Heart left ventricle (tissue), 16 donors: ENCODE results near the gene ESPN. TPM values are rescaled to one million over a fixed set of nuclear protein-coding genes. Genes with fewer than 3 reads are reported as not detected.

ENCODE experiments used
- ATAC-seq, 4 donors: fragments of 200-7000 bp; cut with Tn5 transposase; one replicate each; pipeline ENCODE4 v1.9.1; 2020 to 2022; ENCODE audit warnings: moderate library complexity in 4 of 4, mild to moderate bottlenecking in 3 of 4, moderate number of reproducible peaks in 1 of 4
- DNase-seq, 5 donors: peaks; one replicate each; pipeline ENCODE4 v3.0.0-alpha.2; 2020
- H3K27ac ChIP-seq, 12 donors: fragments of 200-600 bp; sonication (generic) in 4 of 12; one replicate each; pipeline versions ENCODE4 v1.5.0 to v1.8.0; 2016 to 2022; ENCODE audit warnings: mild to moderate bottlenecking in 2 of 12
- H3K27me3 ChIP-seq, 9 donors: fragments of 200-600 bp; sonication (generic) in 2 of 9; one replicate each; pipeline versions ENCODE4 v1.5.1 to v1.8.0; 2016 to 2022; ENCODE audit warnings: mild to moderate bottlenecking in 3 of 9
- H3K36me3 ChIP-seq, 9 donors: fragments of 200-600 bp; sonication (generic) in 2 of 9; one replicate each; pipeline versions ENCODE4 v1.5.0 to v1.8.0; 2018 to 2022; ENCODE audit warnings: mild to moderate bottlenecking in 2 of 9
- H3K4me1 ChIP-seq, 12 donors: fragments of 200-600 bp; sonication (generic) in 4 of 12; one replicate each; pipeline versions ENCODE4 v1.5.0 to v1.8.0; 2016 to 2022; ENCODE audit warnings: mild to moderate bottlenecking in 3 of 12
- H3K4me3 ChIP-seq, 12 donors: fragments of 200-600 bp; sonication (generic) in 4 of 12; one replicate each; pipeline versions ENCODE4 v1.5.0 to v1.8.0; 2017 to 2022; ENCODE audit warnings: mild to moderate bottlenecking in 9 of 12, moderate library complexity in 4 of 12
- H3K9me3 ChIP-seq, 12 donors: fragments of 200-600 bp; sonication (generic) in 4 of 12; one replicate each; pipeline versions ENCODE4 v1.5.0 to v1.8.0; 2016 to 2022; ENCODE audit warnings: mild to moderate bottlenecking in 1 of 12
- CTCF ChIP-seq, 12 donors: fragments of 200-600 bp; sonication (generic) in 4 of 12; IDR thresholded peaks; one replicate each; pipeline versions ENCODE4 v1.5.0 to v1.8.0; 2018 to 2022; ENCODE audit warnings: antibody characterized with exemption in 12 of 12, mild to moderate bottlenecking in 5 of 12
- POLR2A ChIP-seq, 2 donors: fragments of 450-650 bp; IDR thresholded peaks; one replicate each; pipeline ENCODE4 v1.6.1; 2017; ENCODE audit warnings: antibody characterized with exemption in 2 of 2, mild to moderate bottlenecking in 2 of 2, moderate library complexity in 2 of 2
- WGBS, 4 donors: extraction: QIAGEN DNeasy Blood & Tissue Kit in 2 of 4; methylation state at CpG; one replicate each; pipeline versions ENCODE4 v1.1.5 to v1.1.7; 2013 to 2018; 5-methylcytosine and 5-hydroxymethylcytosine counted together
- intact Hi-C, 10 donors: fragments of 100-400 bp; cut with DNase I; formaldehyde crosslinking; loops; one replicate each; pipeline versions ENCODE4 v1.11.1 to v1.14.2; 2022
- polyA plus RNA-seq, 2 donors: library from polyadenylated mRNA; stranded (reverse); fragments of 200-250 nt; gene quantifications; one replicate each; pipeline ENCODE4 v1.2.3, GENCODE V29; 2013
- total RNA-seq, 9 donors: library from RNA; depleted of rRNA in 2 of 9; stranded (reverse); fragments of >200 nt in 2 of 9; fragmentation: NEBNext Ultra II Directional in 3 of 9; extraction: Animal tissue kit (Norgen Biotek cat#: 25700) in 3 of 9; gene quantifications; one replicate each; pipeline versions ENCODE4 v1.1.0 to v1.2.4, GENCODE V29; 2016 to 2023
- donor health status: ischemic (EF 13 %, LVEDD 7.1; RV severe dilation, severe dysfunction).
- donor health status: healthy with polysubstance abuse.
- donor health status: DM: no; HTN: yes; CAD: no.
- donor health status: DM: no; HTN: no; CAD: no.
- donor health status: ischemic (EF 25% LVEDD 6.9; RV normal size, moderate dysfunction).
- donor health status: ischemic (EF 25% LVEDD 5.7; RV mildly dilated, moderate dysfunction).
- donor health status: healthy.
- donor health status: DM: yes; HTN: yes; CAD: no.
- donor health status: ischemic (EF 35%, LVEDD 5.7; RV mildly dilated, moderate dysfunction).
- donor health status: nonischemic (EF 11% LVEDD 7.7; RV severe dilation, severe dysfunction).
- donor health status: DM: yes; HTN: yes; CAD: no.
- donor health status: PGD.
- donor health status: ischemic (EF 29% LVEDD 5.4; RV normal size, mild dysfunction).
- donor health status: nonischemic (EF 23%, LVEDD 6.1; RV moderate dilation, normal function).

Gene ESPN
- total and polyA plus RNA-seq, 11 donors: 0.10 to 1.3 (median 0.21) TPM; not detected in 6

DNA sequence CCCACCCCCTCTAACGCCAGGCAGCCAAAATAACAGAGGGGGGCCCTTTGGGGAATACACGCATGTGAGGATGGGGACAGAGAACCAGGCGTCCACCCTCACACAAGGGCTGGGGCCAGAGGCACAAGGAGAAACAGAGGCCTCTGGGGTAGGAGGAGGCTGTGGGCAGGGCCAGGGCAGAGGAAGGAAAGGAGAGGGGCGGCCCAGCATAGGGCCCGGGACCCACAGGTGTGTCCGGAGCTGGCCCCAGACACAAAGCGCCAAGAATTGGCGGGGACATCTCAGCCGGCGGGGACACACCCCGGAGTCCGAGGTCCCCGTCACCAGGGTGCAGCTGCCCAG lies 60.2 kb downstream of the ESPN start:
- intact Hi-C loops: loop anchor here in 9 of 10 donors (5.0 to 10.0 kb wide), 6 partner anchors 38 to 163 kb away; partner anchors contain the start of genes NOL9 (in 2 of the 9) and TAS1R1 (in 1 of the 9)
- no peaks in the 10 kb centered on the region for H3K36me3 ChIP-seq
- peak in 3 of 4 donors; percentile 5 to 25 (median 7) for ATAC-seq
- peaks cover 0 to 23% (median 4%) of the 10 kb centered on the region in 9 donors for H3K27me3 ChIP-seq
- H3K27ac ChIP-seq: peak overlapping the region; percentile 56 to 93 (median 82)
- H3K9me3 ChIP-seq: no peaks in the 10 kb centered on the region
- no peak for DNase-seq
- TF ChIP-seq CTCF (IDR thresholded peaks at IDR 0.05) (no peak), POLR2A (IDR thresholded peaks at IDR 0.05) (no peak)
- 21 to 52% (median 34%) methylated on average over 9 to 13 of the region's 13 CpGs for WGBS, 4 donors
- peaks cover 0 to 37% (median 21%) of the 10 kb centered on the region in 12 donors for H3K4me1 ChIP-seq
- H3K4me3 ChIP-seq: peak overlapping the region; percentile 44 to 71 (median 62)

- DNase-seq (peak in 1 of 5 donors; percentile 49), ATAC-seq (peak in 3 of 4 donors; percentile 14 to 31 (median 20))
- peaks cover 0 to 28% (median 4%) of the 10 kb centered on the region in 9 donors for H3K27me3 ChIP-seq
- no peaks in the 10 kb centered on the region for H3K9me3 ChIP-seq
- peaks cover 2 to 43% (median 27%) of the 10 kb centered on the region in 12 donors for H3K4me1 ChIP-seq
- H3K36me3 ChIP-seq: no peaks in the 10 kb centered on the region
- peak overlapping the region; percentile 56 to 93 (median 82) for H3K27ac ChIP-seq
- WGBS, 4 donors: 2 to 26% (median 5%) methylated on average over 7 to 80 of the region's 80 CpGs
- H3K4me3 ChIP-seq: peak overlapping the region; percentile 44 to 71 (median 62)
- no peak for TF ChIP-seq CTCF (IDR thresholded peaks at IDR 0.05)
- TF ChIP-seq POLR2A (IDR thresholded peaks at IDR 0.05): no peak
- intact Hi-C loops: loop anchor here (1.0 to 10.0 kb wide), 10 partner anchors 37 to 162 kb away; partner anchors contain the start of genes NOL9 (in 4 of the 10) and TAS1R1 (in 3 of the 10)
Observed at GRCh38 chr1:6485168-6486101, 60.9 kb downstream of the ESPN start.

DNA sequence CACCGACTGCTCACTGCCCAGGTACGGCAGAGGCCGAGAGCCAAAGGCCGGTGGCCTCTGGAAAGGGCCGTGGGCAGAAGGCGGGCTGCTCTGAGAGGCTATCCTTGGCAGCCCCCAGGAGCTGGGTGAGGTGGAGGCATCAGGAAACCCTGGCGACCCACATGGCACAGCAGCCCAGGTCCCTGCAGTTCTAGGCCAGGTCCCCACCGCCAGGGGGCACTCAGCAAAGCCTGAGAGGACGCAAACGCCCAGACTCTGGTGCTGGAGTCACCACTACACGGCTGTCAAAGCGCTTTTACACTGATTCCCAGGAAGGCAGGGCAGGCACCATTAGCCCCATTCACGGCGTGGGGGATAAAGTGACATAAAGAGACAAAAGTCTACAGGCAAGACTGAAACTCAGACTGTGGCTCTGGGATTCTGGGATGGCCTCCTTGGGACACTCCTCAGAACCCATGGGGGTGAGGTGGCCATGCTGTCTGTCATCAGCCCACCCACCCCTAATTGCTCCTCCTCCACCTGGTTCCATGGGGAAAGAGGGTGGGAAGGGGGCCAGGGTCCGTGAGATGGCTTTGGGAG lies 61.9 kb downstream of the ESPN start:
- Histone ChIP-seq H3K4me3 (peak overlapping the region in 9 of 12 donors; percentile 59 to 71 (median 66)), H3K9me3 (no peaks in the 10 kb centered on the region), H3K36me3 (no peaks in the 10 kb centered on the region), H3K27me3 (peaks cover 0 to 34% (median 4%) of the 10 kb centered on the region in 9 donors), H3K27ac (peak overlapping the region in 7 of 12 donors; percentile 61 to 93 (median 87)), H3K4me1 (peaks cover 2 to 54% (median 37%) of the 10 kb centered on the region in 12 donors)
- peak; percentile 47 to 76 (median 68) for ATAC-seq
- intact Hi-C loops: loop anchor here (1.0 to 10.0 kb wide), 10 partner anchors 36 to 161 kb away; partner anchors contain the start of genes NOL9 (in 4 of the 10) and TAS1R1 (in 3 of the 10)
- peak; percentile 85 to 92 (median 86) for DNase-seq
- 4 to 8% (median 5%) methylated on average over 14 to 15 of the region's 15 CpGs for WGBS, 4 donors
- TF ChIP-seq CTCF (IDR thresholded peaks at IDR 0.05) (peak; percentile 84 to 92 (median 90)), POLR2A (IDR thresholded peaks at IDR 0.05) (peak in 1 of 2 donors; percentile 11)
